Heart left ventricle (tissue), 16 donors: ENCODE results near the gene ADGRG1. TPM values are rescaled to one million over a fixed set of nuclear protein-coding genes. Genes with fewer than 3 reads are reported as not detected.
"Not testable (repeated sequence)": the region's sequence is repeated elsewhere in the genome, so short reads cannot be mapped to it uniquely, and the experiment has no call there.

ENCODE experiments used
- ATAC-seq, 4 donors: fragments of 200-7000 bp; cut with Tn5 transposase; one replicate each; pipeline ENCODE4 v1.9.1; 2020 to 2022; ENCODE audit warnings: moderate library complexity in 4 of 4, mild to moderate bottlenecking in 3 of 4, moderate number of reproducible peaks in 1 of 4
- DNase-seq, 5 donors: peaks; one replicate each; pipeline ENCODE4 v3.0.0-alpha.2; 2020
- H3K27ac ChIP-seq, 12 donors: fragments of 200-600 bp; sonication (generic) in 4 of 12; one replicate each; pipeline versions ENCODE4 v1.5.0 to v1.8.0; 2016 to 2022; ENCODE audit warnings: mild to moderate bottlenecking in 2 of 12
- H3K27me3 ChIP-seq, 9 donors: fragments of 200-600 bp; sonication (generic) in 2 of 9; one replicate each; pipeline versions ENCODE4 v1.5.1 to v1.8.0; 2016 to 2022; ENCODE audit warnings: mild to moderate bottlenecking in 3 of 9
- H3K36me3 ChIP-seq, 9 donors: fragments of 200-600 bp; sonication (generic) in 2 of 9; one replicate each; pipeline versions ENCODE4 v1.5.0 to v1.8.0; 2018 to 2022; ENCODE audit warnings: mild to moderate bottlenecking in 2 of 9
- H3K4me1 ChIP-seq, 12 donors: fragments of 200-600 bp; sonication (generic) in 4 of 12; one replicate each; pipeline versions ENCODE4 v1.5.0 to v1.8.0; 2016 to 2022; ENCODE audit warnings: mild to moderate bottlenecking in 3 of 12
- H3K4me3 ChIP-seq, 12 donors: fragments of 200-600 bp; sonication (generic) in 4 of 12; one replicate each; pipeline versions ENCODE4 v1.5.0 to v1.8.0; 2017 to 2022; ENCODE audit warnings: mild to moderate bottlenecking in 9 of 12, moderate library complexity in 4 of 12
- H3K9me3 ChIP-seq, 12 donors: fragments of 200-600 bp; sonication (generic) in 4 of 12; one replicate each; pipeline versions ENCODE4 v1.5.0 to v1.8.0; 2016 to 2022; ENCODE audit warnings: mild to moderate bottlenecking in 1 of 12
- CTCF ChIP-seq, 12 donors: fragments of 200-600 bp; sonication (generic) in 4 of 12; IDR thresholded peaks; one replicate each; pipeline versions ENCODE4 v1.5.0 to v1.8.0; 2018 to 2022; ENCODE audit warnings: antibody characterized with exemption in 12 of 12, mild to moderate bottlenecking in 5 of 12
- POLR2A ChIP-seq, 2 donors: fragments of 450-650 bp; IDR thresholded peaks; one replicate each; pipeline ENCODE4 v1.6.1; 2017; ENCODE audit warnings: antibody characterized with exemption in 2 of 2, mild to moderate bottlenecking in 2 of 2, moderate library complexity in 2 of 2
- WGBS, 4 donors: extraction: QIAGEN DNeasy Blood & Tissue Kit in 2 of 4; methylation state at CpG; one replicate each; pipeline versions ENCODE4 v1.1.5 to v1.1.7; 2013 to 2018; 5-methylcytosine and 5-hydroxymethylcytosine counted together
- intact Hi-C, 10 donors: fragments of 100-400 bp; cut with DNase I; formaldehyde crosslinking; loops; one replicate each; pipeline versions ENCODE4 v1.11.1 to v1.14.2; 2022
- polyA plus RNA-seq, 2 donors: library from polyadenylated mRNA; stranded (reverse); fragments of 200-250 nt; gene quantifications; one replicate each; pipeline ENCODE4 v1.2.3, GENCODE V29; 2013
- total RNA-seq, 9 donors: library from RNA; depleted of rRNA in 2 of 9; stranded (reverse); fragments of >200 nt in 2 of 9; fragmentation: NEBNext Ultra II Directional in 3 of 9; extraction: Animal tissue kit (Norgen Biotek cat#: 25700) in 3 of 9; gene quantifications; one replicate each; pipeline versions ENCODE4 v1.1.0 to v1.2.4, GENCODE V29; 2016 to 2023
- donor health status: ischemic (EF 13 %, LVEDD 7.1; RV severe dilation, severe dysfunction).
- donor health status: healthy with polysubstance abuse.
- donor health status: DM: no; HTN: yes; CAD: no.
- donor health status: DM: no; HTN: no; CAD: no.
- donor health status: ischemic (EF 25% LVEDD 6.9; RV normal size, moderate dysfunction).
- donor health status: ischemic (EF 25% LVEDD 5.7; RV mildly dilated, moderate dysfunction).
- donor health status: healthy.
- donor health status: DM: yes; HTN: yes; CAD: no.
- donor health status: ischemic (EF 35%, LVEDD 5.7; RV mildly dilated, moderate dysfunction).
- donor health status: nonischemic (EF 11% LVEDD 7.7; RV severe dilation, severe dysfunction).
- donor health status: DM: yes; HTN: yes; CAD: no.
- donor health status: PGD.
- donor health status: ischemic (EF 29% LVEDD 5.4; RV normal size, mild dysfunction).
- donor health status: nonischemic (EF 23%, LVEDD 6.1; RV moderate dilation, normal function).

Gene ADGRG1
- total and polyA plus RNA-seq, 11 donors: 14.1 to 65.2 (median 17.5) TPM

- ATAC-seq (no peak), DNase-seq (peak in 2 of 5 donors; percentile 17 to 39)
- H3K27ac ChIP-seq: no peak overlapping the region
- H3K9me3 ChIP-seq: no peaks in the 10 kb centered on the region
- H3K4me3 ChIP-seq: no peak overlapping the region
- intact Hi-C loops: loop anchor here in 2 of 10 donors (5.0 kb wide), 2 partner anchors 48 to 53 kb away; no protein-coding TSS in a partner anchor
- H3K36me3 ChIP-seq: peaks cover 0 to under 1% (median 0%) of the 10 kb centered on the region in 9 donors
- H3K4me1 ChIP-seq: peaks cover 0 to 17% (median 0%) of the 10 kb centered on the region in 12 donors
- TF ChIP-seq CTCF (IDR thresholded peaks at IDR 0.05) (no peak), POLR2A (IDR thresholded peaks at IDR 0.05) (no peak)
- peaks cover 0 to 4% (median 0%) of the 10 kb centered on the region in 9 donors for H3K27me3 ChIP-seq
- 85 to 94% (median 92%) methylated on average over 10 to 12 of the region's 12 CpGs for WGBS, 4 donors
Observed at GRCh38 chr16:57669476-57670162, 41.2 kb downstream of the ADGRG1 start.

- Histone ChIP-seq H3K4me3 (no peak overlapping the region), H3K9me3 (no peaks in the 10 kb centered on the region), H3K27ac (no peak overlapping the region), H3K27me3 (peaks cover 0 to 4% (median 0%) of the 10 kb centered on the region in 9 donors), H3K36me3 (no peaks in the 10 kb centered on the region), H3K4me1 (peaks cover 0 to 17% (median 0%) of the 10 kb centered on the region in 12 donors)
- intact Hi-C loops: loop anchor here in 2 of 10 donors (5.0 kb wide), 2 partner anchors 47 to 52 kb away; no protein-coding TSS in a partner anchor
- DNase-seq: peak in 1 of 5 donors; percentile 7
- 45 to 64% (median 60%) methylated on average over 4 of the region's 4 CpGs for WGBS, 4 donors
- TF ChIP-seq POLR2A (IDR thresholded peaks at IDR 0.05) (no peak), CTCF (IDR thresholded peaks at IDR 0.05) (no peak)
- ATAC-seq: no peak
Observed at GRCh38 chr16:57670196-57670595, 41.8 kb downstream of the ADGRG1 start.

- not testable (repeated sequence) for ATAC-seq, H3K9me3 ChIP-seq, H3K27ac ChIP-seq, DNase-seq, H3K36me3 ChIP-seq, H3K4me3 ChIP-seq, H3K27me3 ChIP-seq
- 78 to 87% (median 84%) methylated on average over 7 of the region's 7 CpGs for WGBS, 4 donors
- H3K4me1 ChIP-seq: peaks cover 0 to 30% (median 0%) of the 10 kb centered on the region in 12 donors
- intact Hi-C loops: loop anchor here in 2 of 10 donors (5.0 kb wide), 2 partner anchors 46 to 51 kb away; no protein-coding TSS in a partner anchor
Observed at GRCh38 chr16:57671451-57671850, 43.0 kb downstream of the ADGRG1 start.

- DNase-seq (no peak), ATAC-seq (no peak)
- H3K9me3 ChIP-seq: no peaks in the 10 kb centered on the region
- no peaks in the 10 kb centered on the region for H3K36me3 ChIP-seq
- TF ChIP-seq POLR2A (IDR thresholded peaks at IDR 0.05) (no peak), CTCF (IDR thresholded peaks at IDR 0.05) (no peak)
- 67 to 78% (median 77%) methylated on average over 3 of the region's 3 CpGs for WGBS, 4 donors
- H3K27me3 ChIP-seq: peaks cover 0 to 4% (median 0%) of the 10 kb centered on the region in 9 donors
- H3K4me1 ChIP-seq: peaks cover 0 to 21% (median 0%) of the 10 kb centered on the region in 12 donors
- no peak overlapping the region for H3K4me3 ChIP-seq
- intact Hi-C loops: loop anchor here in 2 of 10 donors (5.0 kb wide), 2 partner anchors 45 to 50 kb away; no protein-coding TSS in a partner anchor
- H3K27ac ChIP-seq: no peak overlapping the region
Observed at GRCh38 chr16:57672416-57672815, 44.0 kb downstream of the ADGRG1 start.
